Omental fat pad (tissue), 4 donors: ENCODE results near the gene PLEKHA6. TPM values are rescaled to one million over a fixed set of nuclear protein-coding genes. Genes with fewer than 3 reads are reported as not detected.

Experiments
- ATAC-seq: fragments of 150-250 bp; one replicate; pipeline ENCODE4 v1.9.1; 2016; ENCODE audit warnings: mild to moderate bottlenecking, moderate library complexity; ENCODE audit not compliant: low FRiP score
- DNase-seq: peaks from one replicate; pipeline ENCODE4 v3.0.0-alpha.2; 2019; ENCODE audit warnings: low spot score
- total RNA-seq, 4 donors: library from RNA; depleted of rRNA; stranded (reverse); fragments of >200 nt; gene quantifications; one replicate each; pipeline ENCODE4 v1.1.0, GENCODE V29; 2016
- TF ChIP-seq, protein P1 (sequence below), 3 donors: fragments of 450-650 bp; IDR thresholded peaks; one replicate each; pipeline ENCODE4 v1.5.1; 2016 to 2017; ENCODE audit warnings: antibody characterized with exemption in 3 of 3, mild to moderate bottlenecking in 3 of 3, moderate library complexity in 2 of 3

PLEKHA6 gene
- total RNA-seq, 4 donors from 2014 or later: 2.9 to 13.1 (median 7.5) TPM

DNA sequence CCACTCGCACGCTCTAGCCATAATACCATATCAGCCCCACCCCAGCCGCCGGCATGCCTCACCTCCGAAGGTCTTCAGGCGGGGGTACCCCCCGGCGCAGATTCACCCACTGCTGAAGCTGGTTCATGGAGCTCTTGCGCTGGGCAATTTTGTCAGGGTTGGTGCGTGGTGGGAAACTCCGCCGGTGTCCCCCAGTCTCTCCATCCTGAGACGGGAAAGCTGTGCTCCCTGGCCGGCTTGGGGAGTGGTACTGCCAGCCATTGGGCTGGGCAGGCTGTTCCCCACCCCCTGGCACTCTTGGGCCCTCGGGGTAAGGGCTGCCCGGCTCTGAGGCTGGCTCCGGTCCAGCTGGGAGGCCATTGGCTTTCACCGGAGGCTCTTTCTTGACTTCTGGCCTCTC, 100.5 kb downstream of the PLEKHA6 start:
- TF ChIP-seq, protein P1, sequence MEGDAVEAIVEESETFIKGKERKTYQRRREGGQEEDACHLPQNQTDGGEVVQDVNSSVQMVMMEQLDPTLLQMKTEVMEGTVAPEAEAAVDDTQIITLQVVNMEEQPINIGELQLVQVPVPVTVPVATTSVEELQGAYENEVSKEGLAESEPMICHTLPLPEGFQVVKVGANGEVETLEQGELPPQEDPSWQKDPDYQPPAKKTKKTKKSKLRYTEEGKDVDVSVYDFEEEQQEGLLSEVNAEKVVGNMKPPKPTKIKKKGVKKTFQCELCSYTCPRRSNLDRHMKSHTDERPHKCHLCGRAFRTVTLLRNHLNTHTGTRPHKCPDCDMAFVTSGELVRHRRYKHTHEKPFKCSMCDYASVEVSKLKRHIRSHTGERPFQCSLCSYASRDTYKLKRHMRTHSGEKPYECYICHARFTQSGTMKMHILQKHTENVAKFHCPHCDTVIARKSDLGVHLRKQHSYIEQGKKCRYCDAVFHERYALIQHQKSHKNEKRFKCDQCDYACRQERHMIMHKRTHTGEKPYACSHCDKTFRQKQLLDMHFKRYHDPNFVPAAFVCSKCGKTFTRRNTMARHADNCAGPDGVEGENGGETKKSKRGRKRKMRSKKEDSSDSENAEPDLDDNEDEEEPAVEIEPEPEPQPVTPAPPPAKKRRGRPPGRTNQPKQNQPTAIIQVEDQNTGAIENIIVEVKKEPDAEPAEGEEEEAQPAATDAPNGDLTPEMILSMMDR (IDR thresholded peaks at IDR 0.05): no peak
- no peak for ATAC-seq
- DNase-seq: no peak

DNA sequence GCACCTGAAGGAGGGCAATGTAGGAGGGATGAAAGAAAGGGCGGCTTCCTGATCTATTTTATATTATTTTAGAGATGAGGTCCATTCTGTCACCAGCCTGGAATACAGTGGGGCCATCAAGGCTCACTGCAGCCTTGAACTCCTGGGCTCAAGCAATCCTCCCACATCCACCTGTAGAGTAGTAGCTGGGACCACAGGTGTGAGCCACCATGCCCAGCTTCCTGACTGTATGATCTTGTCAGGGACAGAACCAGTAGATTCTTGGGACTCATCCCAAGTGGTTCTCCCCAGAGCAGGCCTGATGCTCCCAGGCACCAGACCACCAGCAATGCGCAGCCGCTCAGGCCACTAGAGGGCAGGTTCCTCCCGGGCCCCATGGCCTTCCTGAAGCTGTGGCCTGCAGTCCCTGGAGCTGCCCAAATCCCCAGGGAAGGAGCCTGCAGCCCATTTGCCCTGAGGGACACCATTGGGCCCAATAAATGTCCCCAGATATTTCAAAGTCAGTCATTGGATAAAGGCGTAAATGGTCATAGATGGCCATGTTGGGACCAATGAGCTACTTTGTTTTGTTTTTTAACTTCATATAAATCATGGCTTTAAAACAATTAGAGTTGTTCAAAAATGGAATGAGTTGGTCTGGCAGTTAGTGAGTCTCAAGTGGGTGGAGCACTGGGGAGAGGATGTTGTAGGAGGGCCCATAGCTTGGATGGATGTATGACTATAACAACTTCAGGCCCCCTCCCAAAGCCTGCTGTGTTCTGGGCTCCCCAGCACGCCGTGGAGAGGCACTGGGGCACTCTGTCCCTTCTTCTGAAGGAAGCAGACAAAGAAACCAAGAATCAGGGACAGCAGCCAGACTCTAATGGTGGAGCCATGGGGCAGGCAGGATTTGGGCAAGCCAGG, 101.3 kb downstream of the PLEKHA6 start:
- DNase-seq (no peak), ATAC-seq (no peak)
- TF ChIP-seq, protein P1 (IDR thresholded peaks at IDR 0.05): no peak

DNA sequence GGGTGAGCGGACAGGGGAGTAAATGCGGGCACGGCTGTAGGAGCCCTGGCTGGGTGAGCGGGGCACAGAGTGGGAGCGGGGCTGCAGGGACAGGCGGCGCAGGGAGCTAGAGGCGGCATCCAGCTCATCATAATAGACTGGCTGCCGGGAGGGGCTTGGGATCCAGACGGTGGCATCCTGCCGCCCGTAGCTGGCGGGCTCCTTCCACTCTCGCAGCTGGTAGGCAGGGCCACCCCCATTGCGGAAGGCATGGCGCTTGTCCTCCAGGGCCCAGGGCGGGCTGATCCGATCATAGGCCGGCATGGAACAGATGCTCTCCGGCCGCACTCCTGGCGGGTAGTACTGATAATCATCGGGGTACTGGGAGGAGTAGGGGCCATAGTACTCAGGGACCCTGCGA, 102.3 kb downstream of the PLEKHA6 start:
- TF ChIP-seq, protein P1 (IDR thresholded peaks at IDR 0.05): no peak
- DNase-seq (no peak), ATAC-seq (no peak)

DNA sequence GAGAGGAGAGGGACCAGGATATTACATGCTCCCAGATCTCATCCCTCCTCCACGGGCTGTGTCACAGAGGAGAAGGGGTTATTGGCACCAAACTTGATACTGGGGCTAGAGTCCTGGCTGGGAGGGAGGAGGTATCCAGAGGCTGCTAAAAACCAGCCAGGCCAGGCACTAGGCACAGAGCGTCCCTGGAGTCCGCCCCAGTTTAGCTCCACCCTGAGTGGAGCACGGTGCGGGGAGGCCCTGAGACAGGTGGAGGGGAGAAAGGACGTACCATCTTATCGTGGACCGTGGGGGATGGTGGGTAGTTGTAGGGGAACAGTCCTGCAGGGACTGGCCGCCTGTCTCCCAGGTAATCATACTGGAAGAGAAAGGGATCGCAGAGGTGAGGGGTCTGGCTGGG, 103.2 kb downstream of the PLEKHA6 start:
- no peak for DNase-seq
- ATAC-seq: no peak
- TF ChIP-seq, protein P1 (IDR thresholded peaks at IDR 0.05): no peak

DNA sequence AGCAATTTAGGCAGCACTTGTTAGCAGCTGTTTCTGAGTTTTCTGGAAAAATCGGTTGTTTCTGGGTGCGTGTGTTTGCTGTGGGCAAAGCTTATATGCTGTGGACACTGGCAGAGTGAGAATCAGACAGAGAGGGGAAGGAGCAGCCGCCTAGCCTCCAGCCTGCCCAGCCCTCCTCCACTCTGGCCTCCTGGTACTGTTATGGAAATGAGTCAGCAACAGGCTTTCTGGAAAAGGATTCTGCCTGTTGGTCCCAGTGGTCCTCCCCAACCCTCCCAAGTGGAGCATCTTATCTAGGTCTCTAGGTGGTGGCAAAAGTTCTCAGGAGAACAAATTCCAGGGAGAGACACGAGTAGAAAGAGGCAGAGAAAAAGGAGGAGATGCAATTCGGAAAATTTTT, 103.8 kb downstream of the PLEKHA6 start:
- TF ChIP-seq, protein P1 (IDR thresholded peaks at IDR 0.05): no peak
- DNase-seq: no peak
- no peak for ATAC-seq

DNA sequence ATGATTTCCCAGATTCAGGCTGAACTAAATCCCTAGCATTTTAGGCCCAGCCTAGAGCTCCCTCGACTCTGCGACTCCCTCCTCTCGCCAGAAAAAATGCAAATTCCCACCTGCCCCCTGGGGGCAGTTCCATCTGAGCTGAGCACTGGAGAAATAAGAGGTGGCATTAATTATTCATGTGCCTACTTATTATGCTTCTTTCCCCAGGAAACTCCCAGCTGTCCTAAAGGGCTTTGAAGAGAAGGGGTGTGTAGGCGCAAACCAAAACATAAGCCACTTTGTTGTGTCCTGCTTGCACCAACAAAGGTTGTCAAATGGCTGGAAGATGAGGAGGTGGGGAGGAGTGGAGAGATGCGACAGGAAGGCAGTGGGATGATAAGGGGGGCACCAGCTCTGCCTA, 104.5 kb downstream of the PLEKHA6 start:
- ATAC-seq (no peak), DNase-seq (no peak)
- TF ChIP-seq, protein P1 (IDR thresholded peaks at IDR 0.05): no peak
